WTC11 (cell line): Measurements from ENCODE around the gene STH. TPM values are rescaled to one million over a fixed set of nuclear protein-coding genes. Genes with fewer than 3 reads are reported as not detected.

ENCODE experiments used
- ATAC-seq: fragments of 200-7000 bp; cut with Tn5 transposase; 2 replicates; pipeline ENCODE4 v1.10.0; 2021; ENCODE audit warnings: mild to moderate bottlenecking, moderate library complexity
- CTCF ChIA-PET: fragments of 300-600 bp; sonication (Branson Sonifier 250); formaldehyde crosslinking; loops from one replicate; lab custom pipeline; 2021; ENCODE audit warnings: antibody characterized with exemption; lab: Charles Lee
- POLR2A ChIA-PET: fragments of 350-600 bp; sonication (Branson Sonifier 250); formaldehyde crosslinking; loops from one replicate; lab custom pipeline; 2021; ENCODE audit warnings: antibody characterized with exemption; lab: Charles Lee
- DNase-seq: peaks from one replicate; pipeline ENCODE4 v3.0.0; 2021; ENCODE audit warnings: low spot score
- H3K27ac Mint-ChIP-seq: 2 replicates; pipeline ENCODE4 v1.8.0; 2021; ENCODE audit warnings: mixed read lengths
- H3K27me3 Mint-ChIP-seq: 2 replicates; pipeline ENCODE4 v1.8.0; 2021; ENCODE audit warnings: low read depth, mild to moderate bottlenecking, moderate library complexity, mixed read lengths
- H3K36me3 Mint-ChIP-seq: 2 replicates; pipeline ENCODE4 v1.8.0; 2021; ENCODE audit warnings: mixed read lengths
- H3K4me1 Mint-ChIP-seq: 2 replicates; pipeline ENCODE4 v1.8.0; 2022; ENCODE audit warnings: mixed read lengths
- H3K4me3 Mint-ChIP-seq: 2 replicates; pipeline ENCODE4 v1.8.0; 2021; ENCODE audit warnings: mild to moderate bottlenecking, moderate library complexity, mixed read lengths
- H3K9me3 Mint-ChIP-seq: 2 replicates; pipeline ENCODE4 v1.8.0; 2021; ENCODE audit warnings: mixed read lengths
- AR ChIP-seq: fragments of 250-450 bp; sonication (Bioruptor Pico); IDR thresholded peaks from 2 replicates; pipeline ENCODE4 v1.9.0; 2021; ENCODE audit warnings: mild to moderate bottlenecking
- ARID4B ChIP-seq: sonication (generic); formaldehyde crosslinking; IDR thresholded peaks from 2 replicates; pipeline ENCODE4 v1.8.0; 2023; ENCODE audit warnings: missing genetic modification reagents, mild to moderate bottlenecking, borderline replicate concordance
- CREM ChIP-seq: sonication (generic); formaldehyde crosslinking; IDR thresholded peaks from 2 replicates; pipeline ENCODE4 v1.8.1; 2022; ENCODE audit warnings: mild to moderate bottlenecking, missing genetic modification reagents, moderate library complexity
- E2F5 ChIP-seq: sonication (generic); formaldehyde crosslinking; IDR thresholded peaks from 2 replicates; pipeline ENCODE4 v1.8.1; 2022; ENCODE audit warnings: mild to moderate bottlenecking, moderate library complexity, missing genetic modification reagents
- ELF4 ChIP-seq: sonication (generic); formaldehyde crosslinking; IDR thresholded peaks from 2 replicates; pipeline ENCODE4 v1.8.1; 2022; ENCODE audit warnings: low read depth, mild to moderate bottlenecking, moderate library complexity, missing genetic modification reagents
- ERG ChIP-seq: fragments of 250-450 bp; sonication (Bioruptor Pico); IDR thresholded peaks from 2 replicates; pipeline ENCODE4 v1.8.0; 2021; ENCODE audit warnings: mild to moderate bottlenecking
- ESRRA ChIP-seq: sonication (generic); formaldehyde crosslinking; IDR thresholded peaks from 2 replicates; pipeline ENCODE4 v1.8.1; 2022; ENCODE audit warnings: mild to moderate bottlenecking, missing genetic modification reagents, borderline replicate concordance
- JUN ChIP-seq: sonication (generic); formaldehyde crosslinking; IDR thresholded peaks from 2 replicates; pipeline ENCODE4 v1.8.0; 2023; ENCODE audit warnings: mild to moderate bottlenecking, missing genetic modification reagents
- MAX ChIP-seq: sonication (generic); formaldehyde crosslinking; IDR thresholded peaks from 2 replicates; pipeline ENCODE4 v1.8.0; 2022; ENCODE audit warnings: mild to moderate bottlenecking, missing genetic modification reagents
- MYBL2 ChIP-seq: sonication (generic); formaldehyde crosslinking; IDR thresholded peaks from 2 replicates; pipeline ENCODE4 v1.8.1; 2023; ENCODE audit warnings: mild to moderate bottlenecking, moderate library complexity, missing genetic modification reagents
- NFATC4 ChIP-seq: fragments of 250-450 bp; sonication (Bioruptor Pico); IDR thresholded peaks from 2 replicates; pipeline ENCODE4 v1.9.0; 2021; ENCODE audit warnings: mild to moderate bottlenecking
- NFE2L1 ChIP-seq: sonication (generic); formaldehyde crosslinking; IDR thresholded peaks from 2 replicates; pipeline ENCODE4 v1.8.1; 2023; ENCODE audit warnings: missing genetic modification reagents
- RORB ChIP-seq: fragments of 250-450 bp; sonication (Bioruptor Pico); IDR thresholded peaks from 2 replicates; pipeline ENCODE4 v1.9.0; 2021; ENCODE audit warnings: mild to moderate bottlenecking
- USF2 ChIP-seq: sonication (generic); formaldehyde crosslinking; IDR thresholded peaks from 2 replicates; pipeline ENCODE4 v1.8.1; 2023; ENCODE audit warnings: mild to moderate bottlenecking, missing genetic modification reagents, moderate library complexity
- ZMAT4 ChIP-seq: fragments of 250-450 bp; sonication (Bioruptor Pico); IDR thresholded peaks from 2 replicates; pipeline ENCODE4 v1.9.0; 2021; ENCODE audit warnings: mild to moderate bottlenecking
- ZNF396 ChIP-seq: fragments of 250-450 bp; sonication (Bioruptor Pico); IDR thresholded peaks from 2 replicates; pipeline ENCODE4 v1.8.0; 2021; ENCODE audit warnings: mild to moderate bottlenecking, moderate library complexity, borderline replicate concordance
- total RNA-seq: library from RNA; stranded (reverse); gene quantifications from 3 replicates; pipeline ENCODE4 v1.2.3, GENCODE V29; 2021

STH gene
- total RNA-seq, 1 experiment from 2014 or later, result not detected

- POLR2A ChIA-PET, result no interaction called here
- TF ChIP-seq RORB (CRISPR knock-in tag), result no peak
- no peak for TF ChIP-seq CREM (CRISPR knock-in tag)
- no peak for TF ChIP-seq ZNF396 (CRISPR knock-in tag)
- TF ChIP-seq USF2 (CRISPR knock-in tag), result no peak
- TF ChIP-seq ELF4 (CRISPR knock-in tag), result no peak
- TF ChIP-seq ESRRA (CRISPR knock-in tag), result no peak
- no peak for TF ChIP-seq AR (CRISPR knock-in tag)
- no peak for TF ChIP-seq NFE2L1 (CRISPR knock-in tag)
- no peak for TF ChIP-seq MYBL2 (CRISPR knock-in tag)
- no peak for TF ChIP-seq NFATC4 (CRISPR knock-in tag)
- TF ChIP-seq E2F5 (CRISPR knock-in tag), result no peak
- no peak for TF ChIP-seq ARID4B (CRISPR knock-in tag)
- no peak for TF ChIP-seq JUN (CRISPR knock-in tag)
- no peak for TF ChIP-seq MAX (CRISPR knock-in tag)
- no peak for TF ChIP-seq ERG
- no peak for TF ChIP-seq ZMAT4 (CRISPR knock-in tag)
- TF ChIP-seq, all 79 proteins: peak for 0
- no peaks in the 10 kb centered on the region for H3K4me1 Mint-ChIP-seq
- no peak overlapping the region for H3K27ac Mint-ChIP-seq
- H3K4me3 Mint-ChIP-seq, result no peak overlapping the region
- DNase-seq, result no peak
- ATAC-seq, result no peak
- peaks cover 7% of the 10 kb centered on the region; the same call in 1 of the 2 replicates for H3K9me3 Mint-ChIP-seq
- H3K27me3 Mint-ChIP-seq, result 0 out of 2 replicates have a peak, but pooled peaks cover 5% of the 10 kb centered on the region
- CTCF ChIA-PET, result interaction anchor here (2.4 kb wide), 1 partner anchor 26 kb away, joined by 8 read pairs; no protein-coding TSS in a partner anchor
- H3K36me3 Mint-ChIP-seq, result no peaks in the 10 kb centered on the region
Observed at GRCh38 chr17:45974916-45975630, 24.0 kb upstream of the STH start.
